CD4-positive, alpha-beta T cell treated with Interleukin-4 for 4 hours (primary cell): ENCODE measurements around the gene GBA3.

Source experiments
- DNase-seq: peaks from one replicate; pipeline ENCODE4 v3.0.0-alpha.2; 2020

Gene GBA3

DNA sequence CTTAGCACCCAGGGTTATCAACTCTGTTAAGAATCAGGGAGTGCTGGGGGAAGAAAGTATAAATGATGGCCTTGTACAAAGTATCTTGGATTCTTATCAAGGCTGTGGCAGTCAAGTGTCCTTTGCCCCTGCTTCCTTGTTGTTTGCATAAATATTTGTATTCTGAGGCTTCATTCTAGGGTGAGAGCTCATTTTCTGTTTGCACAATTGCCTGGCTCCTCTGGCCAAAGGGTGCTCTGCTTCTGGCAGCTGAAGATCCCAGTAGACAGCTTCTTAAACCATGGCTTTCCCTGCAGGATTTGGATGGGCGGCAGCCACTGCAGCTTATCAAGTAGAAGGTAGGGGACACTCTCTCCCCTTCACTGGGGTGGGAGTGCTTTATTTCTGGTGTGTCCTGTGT, at the start of gene GBA3:
Gene GBA3 (plus strand): TSS at position 202 of the 400 bp plus-strand sequence.
- DNase-seq = no peak

DNA sequence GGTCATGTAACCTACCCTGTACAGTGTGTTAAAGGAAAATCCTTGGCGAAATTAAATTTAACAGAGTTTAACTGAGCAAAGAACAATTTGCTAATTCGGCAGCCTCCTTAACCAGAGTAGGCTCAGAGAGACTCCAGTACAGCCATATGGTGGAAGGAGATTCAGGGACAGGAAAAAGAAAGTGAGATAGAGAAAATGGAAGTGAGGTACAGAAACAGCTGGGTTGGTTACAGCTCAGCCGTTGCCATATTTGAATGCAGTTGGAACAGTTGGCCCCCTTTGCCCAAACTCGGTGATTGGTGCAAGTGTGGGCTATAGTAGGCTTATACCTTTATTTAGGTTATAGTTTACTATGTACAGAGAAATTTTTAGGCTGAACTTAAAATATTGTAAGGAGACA, 48.8 kb upstream of the GBA3 start:
- no peak for DNase-seq

DNA sequence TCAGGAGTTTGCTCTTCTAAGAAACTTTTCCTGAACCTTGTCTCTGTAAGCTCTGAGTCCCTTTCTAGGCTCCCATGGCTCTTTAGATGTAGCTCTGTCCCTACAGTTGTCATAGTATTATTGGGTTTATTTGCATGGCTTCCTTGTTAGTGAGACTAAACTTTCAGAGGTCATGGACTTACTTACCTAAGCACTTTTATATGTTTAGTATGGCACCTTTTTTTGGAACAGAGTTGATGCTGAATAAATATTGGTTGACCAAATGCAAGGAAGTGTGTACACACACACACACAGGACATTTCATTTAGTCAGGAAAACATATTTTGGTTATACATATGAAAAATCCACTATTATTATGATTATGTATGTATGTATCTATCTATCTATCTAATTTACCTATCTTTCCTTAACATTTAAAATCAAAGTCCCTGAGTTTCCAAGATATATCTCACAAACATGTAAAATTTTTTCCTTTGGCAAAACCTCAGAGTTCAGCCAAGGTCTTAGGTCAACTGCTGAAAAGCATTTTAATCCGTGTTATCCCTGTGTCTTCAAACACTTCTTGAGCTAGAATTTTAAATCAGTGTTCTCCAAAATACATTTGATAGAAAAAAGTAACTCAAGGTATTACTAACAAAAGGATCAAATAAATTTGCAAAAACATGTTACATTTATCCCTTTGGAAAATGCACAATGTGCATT, 47.1 kb upstream of the GBA3 start:
- DNase-seq = no peak

DNA sequence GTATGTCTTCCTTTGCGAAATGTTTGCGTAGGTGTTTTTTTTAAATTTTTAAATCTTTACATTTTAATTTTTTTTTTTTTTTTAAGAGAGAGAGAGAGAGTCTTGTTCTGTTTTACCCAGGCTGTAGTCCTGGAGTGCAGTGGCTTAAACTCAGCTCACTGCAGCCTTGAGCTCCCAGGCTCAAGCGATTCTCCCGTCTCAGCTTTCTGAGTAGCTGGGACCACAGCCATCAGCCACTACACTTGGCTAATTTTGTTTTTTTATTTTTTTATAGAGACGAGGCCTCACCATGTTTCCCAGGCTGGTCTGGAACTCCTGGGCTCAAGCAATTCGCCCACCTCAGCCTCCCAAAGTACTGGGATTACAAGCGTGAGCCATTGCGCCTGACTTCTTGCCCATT, 43.7 kb upstream of the GBA3 start:
- DNase-seq = no peak

DNA sequence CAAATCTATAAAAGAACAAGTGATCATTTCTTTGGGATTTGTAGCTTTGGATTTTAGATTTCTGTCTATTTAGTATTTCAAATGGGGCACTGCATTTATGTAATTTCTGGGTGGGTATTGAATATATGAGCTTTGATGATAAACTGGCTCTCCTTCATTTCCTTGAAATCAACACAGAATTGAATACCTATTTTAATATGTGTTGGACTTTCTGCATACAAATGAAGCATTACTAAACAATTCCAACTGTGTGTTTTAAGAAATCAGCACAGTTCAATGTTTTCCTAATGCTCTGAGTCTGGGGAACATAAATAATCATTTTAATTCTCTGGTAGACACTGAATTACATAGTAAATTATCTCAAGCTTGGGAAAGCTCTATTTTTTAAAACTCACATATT, 42.0 kb upstream of the GBA3 start:
- DNase-seq = no peak

DNA sequence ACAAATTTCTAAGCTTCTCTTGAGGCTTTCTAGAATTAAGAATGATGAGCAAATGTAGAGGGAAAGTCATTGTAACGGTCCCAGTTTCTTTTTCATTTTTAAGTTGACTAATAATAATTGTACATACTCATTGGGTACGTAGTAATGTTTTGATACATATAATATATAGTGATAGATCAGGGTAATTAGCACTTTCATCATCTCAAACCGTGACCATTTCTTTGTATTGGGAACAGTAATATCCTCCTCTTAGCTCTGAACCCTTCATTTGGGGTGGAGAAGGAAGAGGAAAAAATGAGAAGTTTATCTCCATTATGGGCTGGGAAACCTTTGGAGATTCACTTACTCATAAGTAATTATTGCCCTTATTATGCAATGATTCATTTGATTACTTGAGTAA, 39.0 kb upstream of the GBA3 start:
- no peak for DNase-seq

DNA sequence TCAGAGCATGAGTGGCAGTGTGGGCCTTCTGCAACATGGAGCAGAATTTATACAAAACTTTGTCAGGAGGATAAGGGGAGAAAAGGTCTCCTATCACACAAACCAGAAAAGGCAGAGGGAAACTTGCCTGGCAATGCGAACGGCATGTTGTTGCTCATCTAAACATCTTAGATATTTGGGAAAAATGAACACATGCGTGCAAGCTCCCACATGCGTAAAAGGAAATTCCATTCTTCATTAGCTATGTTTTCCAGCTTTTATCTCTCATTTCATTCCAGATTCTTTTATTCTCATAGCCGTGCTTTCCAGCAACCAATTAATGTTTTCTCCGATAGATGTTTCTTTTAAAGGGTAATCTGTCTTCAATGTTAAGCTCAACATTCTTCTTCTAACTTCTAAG, 31.3 kb upstream of the GBA3 start:
- no peak for DNase-seq

DNA sequence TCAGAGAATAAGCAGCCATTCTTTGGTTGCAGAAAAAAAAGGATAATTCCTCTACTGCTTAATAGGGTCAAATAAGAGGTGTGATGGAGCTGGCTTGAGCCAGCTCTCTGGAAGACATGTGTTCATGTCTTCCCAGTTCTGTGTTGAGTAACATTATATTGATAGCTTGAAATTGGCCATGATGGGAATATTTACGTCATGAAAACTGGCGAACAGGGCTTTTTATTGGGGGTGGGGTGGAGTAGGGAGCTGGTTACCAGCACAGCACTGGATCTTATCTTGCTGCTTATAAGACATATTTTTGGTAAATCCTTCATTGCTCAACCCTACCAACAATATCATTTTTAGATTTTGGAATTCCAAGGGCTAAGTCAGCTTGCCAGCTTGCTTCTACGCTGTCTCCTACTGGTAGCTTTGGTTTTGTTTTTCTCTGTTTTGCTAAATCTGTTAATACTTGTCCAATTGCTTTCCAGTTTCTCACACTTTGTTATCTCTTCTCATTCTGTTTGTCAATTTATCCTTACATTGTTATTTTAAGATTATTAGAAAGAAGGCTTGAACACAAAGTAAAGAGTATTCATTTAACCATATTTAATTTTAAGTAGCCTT, 25.3 kb upstream of the GBA3 start:
- DNase-seq = no peak

DNA sequence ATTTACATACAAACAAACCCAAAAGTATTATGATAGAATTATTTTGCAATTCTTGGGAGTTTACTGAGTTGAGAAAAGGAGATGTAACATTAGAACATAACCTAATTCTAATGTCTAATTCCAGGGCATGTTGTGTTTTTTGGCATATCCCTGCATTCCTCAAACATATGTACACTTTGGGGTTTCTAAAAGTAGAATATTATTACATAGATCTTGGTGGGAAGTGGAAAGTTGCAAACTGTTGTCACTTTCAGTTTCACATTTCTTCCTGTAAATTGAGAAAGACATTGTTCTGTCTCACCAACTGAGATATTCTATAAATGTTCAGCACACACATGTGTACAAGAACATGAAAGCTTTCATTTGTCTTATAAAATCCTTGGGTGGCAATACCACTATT, 24.4 kb upstream of the GBA3 start:
- no peak for DNase-seq

DNA sequence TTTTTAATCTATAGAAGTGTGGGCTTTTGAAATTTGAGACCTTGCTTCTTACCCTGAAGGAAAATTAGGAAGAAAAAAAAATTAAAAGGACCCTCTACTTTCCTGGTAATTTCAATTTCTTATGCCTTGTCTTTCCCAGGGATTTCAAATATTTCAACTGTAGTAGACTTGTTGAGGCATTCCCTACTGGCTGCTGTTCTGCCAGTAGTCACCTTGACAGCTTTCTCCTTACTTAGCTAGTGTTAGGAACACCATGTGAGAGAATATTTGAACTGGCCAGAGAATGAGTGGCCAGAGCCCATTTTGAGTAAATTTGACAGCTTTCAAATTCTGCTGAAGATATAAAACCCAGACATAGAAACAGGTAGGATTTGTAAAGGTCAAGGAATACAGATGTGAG, 24.0 kb upstream of the GBA3 start:
- no peak for DNase-seq

DNA sequence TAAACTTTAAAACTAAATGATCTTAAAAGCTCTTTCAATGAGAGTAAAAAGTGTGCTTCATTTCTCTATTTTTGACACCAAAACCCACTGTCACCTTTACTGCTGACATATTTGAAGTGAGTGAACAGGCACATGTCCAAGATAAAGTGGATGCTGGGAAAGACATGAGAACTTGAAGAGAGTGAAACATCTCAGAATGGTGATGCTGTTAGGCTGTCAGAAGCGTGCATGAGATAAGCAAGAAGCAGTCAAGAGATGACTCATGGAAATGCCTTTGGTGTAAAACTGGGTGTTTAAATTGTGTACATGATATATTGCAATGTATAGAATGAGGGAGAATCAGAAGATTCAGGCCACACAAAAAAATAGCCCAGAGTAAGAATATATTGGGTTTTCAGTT, 21.8 kb upstream of the GBA3 start:
- DNase-seq = no peak

DNA sequence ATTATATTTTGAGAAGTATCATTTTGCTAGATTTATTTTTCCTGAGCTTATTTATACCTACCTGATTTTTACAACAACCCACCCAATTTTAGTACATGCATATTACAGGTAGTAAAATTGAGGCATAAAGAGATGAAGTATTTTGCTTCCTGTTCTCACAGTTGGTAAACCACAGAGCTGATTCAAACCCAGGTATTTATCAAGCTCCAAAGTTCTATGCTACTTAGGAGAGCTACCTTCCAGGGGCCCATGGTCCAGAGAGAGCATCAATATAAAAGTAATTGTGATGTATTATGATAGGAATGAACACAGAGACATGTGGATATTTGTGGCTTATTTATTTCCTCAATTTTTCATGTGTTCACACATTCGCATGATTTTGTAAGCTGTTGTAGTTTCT, 20.2 kb upstream of the GBA3 start:
- DNase-seq = no peak

DNA sequence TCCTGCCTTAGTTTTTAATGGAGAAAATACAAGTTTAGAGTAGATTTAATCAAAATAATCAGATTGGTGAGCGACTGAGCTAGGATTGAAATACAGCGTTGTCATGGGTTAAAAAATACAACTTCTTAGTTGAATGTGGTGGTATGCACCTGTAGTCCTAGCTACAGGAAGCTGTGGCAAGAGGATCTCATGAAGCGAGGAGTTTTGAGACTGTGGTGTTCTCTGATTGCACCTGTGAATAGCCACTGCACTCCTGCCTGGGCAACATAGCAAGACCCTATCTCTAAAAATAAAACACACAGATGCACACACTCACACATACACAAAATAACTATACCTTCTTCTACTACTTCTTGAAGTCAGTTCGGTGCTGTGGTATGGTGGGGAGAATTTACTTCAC, 19.8 kb upstream of the GBA3 start:
- no peak for DNase-seq

DNA sequence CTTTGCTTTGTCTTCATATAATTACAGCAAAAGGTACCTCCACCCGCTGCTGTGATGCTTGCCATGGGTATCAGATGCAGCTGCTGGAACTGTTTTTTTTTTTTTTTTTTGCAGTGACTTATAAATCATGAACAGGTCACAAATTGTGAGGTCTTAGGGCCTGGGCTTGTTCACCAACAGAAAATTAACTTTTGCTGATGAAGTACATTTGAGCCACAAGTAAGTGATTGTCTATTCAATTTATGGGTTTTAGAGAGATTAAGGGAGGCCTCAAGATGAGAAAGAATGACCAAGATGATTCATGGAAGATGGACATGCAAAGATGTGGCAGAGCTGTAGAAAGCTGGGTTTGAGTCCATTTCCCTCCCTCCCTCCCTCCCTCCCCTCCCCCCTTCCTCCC, 18.0 kb upstream of the GBA3 start:
- DNase-seq = no peak

DNA sequence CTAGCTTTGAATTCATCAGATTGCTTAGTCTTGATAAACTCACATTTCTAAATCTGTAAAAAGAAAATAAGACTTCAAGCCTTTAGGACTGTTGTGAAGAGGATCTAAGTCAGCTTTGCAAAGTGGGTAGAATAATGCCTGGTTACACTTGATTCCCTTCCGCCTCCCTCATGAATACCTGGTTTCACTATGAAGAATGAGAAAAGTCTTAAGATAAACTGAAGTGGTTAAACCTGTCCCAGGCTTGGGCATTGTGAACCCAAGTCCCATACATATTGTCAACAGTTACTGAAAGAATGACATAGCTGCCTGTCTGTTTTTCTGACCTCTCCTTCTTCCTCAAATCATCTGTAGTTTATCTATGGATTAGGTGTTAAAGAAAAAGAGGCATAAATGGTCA, 16.7 kb upstream of the GBA3 start:
- DNase-seq = no peak

DNA sequence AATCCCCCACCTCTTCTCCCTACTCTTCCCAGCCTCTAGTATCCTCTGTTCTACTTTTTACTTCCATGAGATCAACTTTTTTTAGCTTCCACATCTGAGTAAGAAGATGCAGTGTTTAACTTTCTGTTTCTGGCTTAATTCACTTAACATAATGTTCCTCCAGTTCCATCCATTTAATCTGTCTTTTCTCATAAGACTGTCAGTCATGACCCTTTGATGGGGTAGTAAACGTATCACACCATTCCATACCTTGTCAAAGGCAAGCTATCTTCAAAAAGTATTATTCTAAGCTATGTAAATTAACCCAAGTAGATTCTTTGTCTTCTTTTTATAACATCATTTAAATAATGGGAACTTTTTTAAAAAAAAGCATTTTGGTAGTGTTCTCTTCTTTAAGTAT, 15.0 kb upstream of the GBA3 start:
- no peak for DNase-seq

DNA sequence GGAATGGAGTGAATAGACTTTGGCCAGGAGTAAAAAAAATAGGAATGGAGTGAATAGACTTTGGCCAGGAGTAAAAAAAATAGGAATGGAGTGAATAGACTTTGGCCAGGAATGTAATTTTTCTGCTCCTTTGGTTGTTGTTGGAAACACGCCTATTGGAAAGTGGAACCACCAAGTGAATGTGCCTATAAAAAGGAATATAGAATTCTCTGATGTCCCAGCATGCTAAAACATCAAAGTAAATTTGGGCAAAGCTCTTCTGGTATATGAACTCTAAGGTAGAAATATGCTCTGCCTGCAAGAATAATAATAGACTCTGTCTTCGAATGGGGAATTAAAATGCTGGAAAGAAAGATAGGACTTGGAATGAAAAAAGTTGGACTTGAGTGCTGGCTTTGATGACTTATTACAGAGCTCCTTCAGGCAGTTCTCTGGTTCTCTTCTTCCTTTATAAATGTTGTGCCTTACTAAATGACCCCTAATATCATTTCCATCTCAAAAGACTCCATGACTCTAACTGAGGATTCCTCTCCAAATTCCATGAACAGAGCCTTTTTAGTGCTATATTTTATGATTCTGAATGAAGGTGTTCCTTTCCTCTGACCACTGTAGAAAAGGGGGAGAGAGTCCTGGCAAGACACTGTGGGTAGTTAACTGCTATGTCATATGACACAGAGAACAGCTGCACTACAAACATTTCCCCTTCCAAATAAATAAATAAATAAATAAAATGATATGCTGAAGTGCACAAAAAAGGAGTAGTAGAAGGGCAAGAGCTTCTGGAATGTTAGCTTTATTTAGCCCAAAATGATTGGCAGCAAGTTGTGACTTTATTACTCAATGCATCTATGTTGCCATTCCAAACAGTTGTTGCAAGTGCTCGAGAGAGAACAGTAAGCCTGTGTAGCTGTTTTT, 13.5 kb upstream of the GBA3 start:
- DNase-seq = no peak

DNA sequence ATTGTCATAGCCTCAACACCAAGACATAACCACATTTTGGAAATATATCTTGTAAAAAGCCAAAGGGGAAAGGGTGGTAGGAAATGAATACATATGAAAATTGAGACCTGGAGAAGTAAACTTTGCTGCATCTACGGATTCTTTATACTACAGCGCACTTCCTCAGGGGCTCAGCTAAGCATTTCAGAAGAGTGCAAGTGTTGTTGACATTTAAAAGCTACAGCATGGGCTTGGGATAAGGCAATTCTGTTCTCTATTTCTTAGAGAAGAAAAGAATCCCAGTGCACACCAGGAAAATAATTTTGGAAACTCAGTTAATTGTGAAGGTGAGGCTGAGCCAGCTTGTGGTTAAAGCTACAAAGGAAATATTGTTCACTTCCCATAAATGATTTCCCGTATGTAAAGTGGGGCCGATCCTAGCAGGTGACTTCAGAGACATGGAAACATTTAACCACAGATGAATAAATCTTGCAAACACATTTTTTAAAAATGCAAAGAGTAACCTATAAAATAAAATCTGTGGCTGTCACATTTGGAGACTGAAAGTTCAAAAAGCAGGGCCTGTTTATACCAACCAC, 12.6 kb upstream of the GBA3 start:
- no peak for DNase-seq

DNA sequence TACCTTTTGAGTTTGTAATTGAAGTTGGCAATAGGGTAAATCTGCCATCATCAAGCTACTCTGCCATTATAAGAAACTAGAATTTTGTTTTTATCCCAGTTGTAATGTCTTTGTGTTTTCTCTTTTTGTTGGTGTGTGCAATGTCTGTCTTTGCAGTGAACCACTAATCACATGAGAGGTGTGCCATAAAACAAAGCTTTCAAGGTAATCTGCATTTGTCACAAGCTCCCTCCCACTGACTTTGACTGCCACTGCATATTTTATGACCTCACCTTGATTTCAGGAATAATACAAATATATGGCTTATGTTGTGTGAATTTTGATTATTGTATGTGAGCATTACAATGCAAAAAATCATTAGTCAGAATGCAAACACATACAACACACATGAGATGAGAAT, 9.0 kb upstream of the GBA3 start:
- no peak for DNase-seq

DNA sequence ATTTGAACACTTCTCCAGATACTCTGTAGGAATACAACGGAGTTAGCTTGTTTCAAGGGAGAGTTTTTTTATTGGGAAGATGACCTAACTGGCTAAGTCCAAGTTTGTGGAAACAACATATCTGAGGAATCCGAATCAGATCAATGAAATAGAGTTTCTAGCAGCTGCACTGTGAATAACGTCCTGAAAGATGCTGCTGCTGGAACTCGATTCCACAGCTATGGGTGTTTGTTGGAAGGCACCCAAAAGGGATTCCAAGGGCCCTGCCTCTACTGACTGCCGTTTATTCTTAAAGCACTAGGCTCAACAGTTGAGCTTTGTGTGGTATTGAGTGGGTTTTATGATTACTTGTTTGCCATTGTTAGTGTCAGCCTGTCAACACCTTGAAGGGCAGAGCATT, 6.6 kb upstream of the GBA3 start:
- DNase-seq = no peak

DNA sequence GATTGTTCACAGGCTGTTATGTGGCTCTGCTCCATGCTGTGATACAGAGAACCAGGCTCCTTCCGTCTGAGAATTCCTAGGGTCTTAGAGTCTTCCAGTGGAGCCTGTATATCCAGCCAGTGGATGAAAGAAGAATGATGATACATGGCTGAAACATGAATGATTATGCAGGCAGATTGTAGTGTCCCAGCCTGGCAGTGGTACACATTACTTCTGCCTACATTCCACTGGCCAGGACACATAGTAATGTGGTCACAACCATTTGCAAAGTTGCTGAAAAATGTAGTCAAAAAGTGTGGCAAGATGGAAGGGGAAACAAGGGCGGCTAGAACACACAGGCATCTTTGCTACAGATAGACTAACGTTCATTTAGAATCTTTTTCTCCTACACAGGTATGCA, 4.5 kb upstream of the GBA3 start:
- no peak for DNase-seq

DNA sequence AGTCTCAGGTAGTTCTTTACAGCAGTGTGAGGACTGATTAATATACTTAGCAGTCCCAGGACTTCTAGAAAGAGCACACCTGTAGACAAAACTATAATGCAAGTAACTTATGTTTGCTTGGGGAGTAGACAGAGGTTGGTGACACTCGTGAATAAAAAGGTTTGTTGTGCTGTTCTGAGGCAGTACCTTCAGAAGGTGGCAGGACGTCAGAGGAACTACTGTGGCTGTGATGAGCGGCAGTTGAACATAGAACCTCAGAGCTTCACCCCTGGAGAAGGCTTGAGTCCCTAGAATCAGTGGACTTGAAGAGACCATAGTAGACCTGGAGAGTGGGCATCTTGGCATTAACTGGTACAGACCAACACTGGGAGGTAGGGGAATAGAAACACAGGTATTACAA, 3.3 kb upstream of the GBA3 start:
- no peak for DNase-seq

DNA sequence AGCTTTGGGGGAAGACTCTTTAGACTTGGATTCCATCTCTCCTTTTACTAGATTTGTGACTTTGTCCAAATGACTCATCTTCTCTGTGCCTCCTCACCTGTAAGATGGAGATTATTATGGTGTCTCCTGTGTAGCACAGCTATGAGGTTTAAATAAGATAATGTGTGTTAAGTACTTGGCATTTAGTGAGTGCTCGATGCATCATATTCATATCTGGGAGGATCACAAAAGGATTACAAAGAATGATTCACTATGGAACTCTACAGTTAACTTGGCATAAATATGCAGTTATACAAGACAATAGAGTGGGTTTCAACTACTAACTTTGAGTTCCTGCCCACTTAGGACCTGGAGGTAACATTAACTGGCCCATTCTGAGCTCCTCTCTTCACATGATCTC, 2.3 kb downstream of the GBA3 start:
- no peak for DNase-seq

DNA sequence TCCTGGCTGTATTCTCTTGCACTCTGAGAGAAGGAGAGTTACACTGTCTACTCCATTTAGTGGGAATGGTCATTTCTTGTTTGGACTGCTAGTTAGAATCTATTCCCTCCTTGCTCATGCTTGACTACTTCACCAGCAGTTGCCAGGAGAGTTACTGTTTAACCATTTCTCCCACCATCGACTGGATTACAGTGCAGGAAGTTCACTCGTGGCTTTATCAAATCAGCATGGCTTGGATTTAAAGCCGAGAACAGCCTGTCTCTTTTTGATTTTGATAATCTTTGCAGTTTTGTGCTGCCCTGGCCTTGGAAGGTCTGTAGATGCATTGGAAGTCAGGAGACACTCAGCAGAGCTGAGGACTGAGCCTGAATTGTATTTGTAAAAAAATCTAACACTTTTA, 3.2 kb downstream of the GBA3 start:
- no peak for DNase-seq
